ENCODE data around the gene ARFGAP1.

ARFGAP1 gene

GRCh38 chr20:63227260-63227659 lies 45.4 kb upstream of the ARFGAP1 start:
- Histone ChIP-seq H3K9ac (ENCODE audit: low read depth, low read length, poor library complexity, severe bottlenecking) (no peak overlapping the region), H3F3A (ENCODE audit: low read depth) (no peaks in the 10 kb centered on the region), H3K27me3 (ENCODE audit: insufficient read depth, low read length, poor library complexity, severe bottlenecking) (no peaks in the 10 kb centered on the region), H3K4me1 (ENCODE audit: insufficient read depth, low read length, poor library complexity, severe bottlenecking) (no peaks in the 10 kb centered on the region), H3K4me2 (ENCODE audit: low read depth, low read length, poor library complexity, severe bottlenecking) (no peak overlapping the region), H3K9me3 (ENCODE audit: insufficient read depth, low read depth, low read length) (no peaks in the 10 kb centered on the region), H4K20me1 (ENCODE audit: insufficient read depth, low read length, poor library complexity, severe bottlenecking) (no peaks in the 10 kb centered on the region), H3K79me2 (ENCODE audit: insufficient read depth, low read length) (no peaks in the 10 kb centered on the region), H2AFZ (ENCODE audit: low read length) (no peak overlapping the region), H3K9me2 (replicated peaks; ENCODE audit: low read depth, low read length) (no peaks in the 10 kb centered on the region), H3K36me3 (ENCODE audit: insufficient read depth, low read length) (no peaks in the 10 kb centered on the region), H3K4me3 (ENCODE audit: low read length, poor library complexity, severe bottlenecking) (no peak overlapping the region)
- TF ChIP-seq EZH2phosphoT487 (IDR thresholded peaks at IDR 0.05; ENCODE audit: borderline replicate concordance) (no peak), CTCF (conservative IDR thresholded peaks at IDR 0.05; ENCODE audit: low read length) (no peak)

GRCh38 chr20:63228806-63229205 lies 43.8 kb upstream of the ARFGAP1 start:
- no peaks in the 10 kb centered on the region for H3K9me3 ChIP-seq (ENCODE audit: insufficient read depth, low read depth, low read length)
- H3K4me1 ChIP-seq (ENCODE audit: insufficient read depth, low read length, poor library complexity, severe bottlenecking) = no peaks in the 10 kb centered on the region
- H3K4me3 ChIP-seq (ENCODE audit: low read length, poor library complexity, severe bottlenecking) = no peak overlapping the region
- no peak overlapping the region for H3K4me2 ChIP-seq (ENCODE audit: low read depth, low read length, poor library complexity, severe bottlenecking)
- no peaks in the 10 kb centered on the region for H3K36me3 ChIP-seq (ENCODE audit: insufficient read depth, low read length)
- no peaks in the 10 kb centered on the region for H3K27me3 ChIP-seq (ENCODE audit: insufficient read depth, low read length, poor library complexity, severe bottlenecking)
- no peaks in the 10 kb centered on the region for H3F3A ChIP-seq (ENCODE audit: low read depth)
- H3K9ac ChIP-seq (ENCODE audit: low read depth, low read length, poor library complexity, severe bottlenecking) = no peak overlapping the region
- no peaks in the 10 kb centered on the region for H3K79me2 ChIP-seq (ENCODE audit: insufficient read depth, low read length)
- no peaks in the 10 kb centered on the region for H3K9me2 ChIP-seq (replicated peaks; ENCODE audit: low read depth, low read length)
- no peaks in the 10 kb centered on the region for H4K20me1 ChIP-seq (ENCODE audit: insufficient read depth, low read length, poor library complexity, severe bottlenecking)
- no peak overlapping the region for H2AFZ ChIP-seq (ENCODE audit: low read length)
- TF ChIP-seq EZH2phosphoT487 (IDR thresholded peaks at IDR 0.05; ENCODE audit: borderline replicate concordance) (no peak), CTCF (conservative IDR thresholded peaks at IDR 0.05; ENCODE audit: low read length) (no peak)

- H3K79me2 ChIP-seq (ENCODE audit: insufficient read depth, low read length) = no peaks in the 10 kb centered on the region
- no peaks in the 10 kb centered on the region for H3K36me3 ChIP-seq (ENCODE audit: insufficient read depth, low read length)
- no peak overlapping the region for H2AFZ ChIP-seq (ENCODE audit: low read length)
- H3K4me2 ChIP-seq (ENCODE audit: low read depth, low read length, poor library complexity, severe bottlenecking) = no peak overlapping the region
- H3K9ac ChIP-seq (ENCODE audit: low read depth, low read length, poor library complexity, severe bottlenecking) = no peak overlapping the region
- H3K27me3 ChIP-seq (ENCODE audit: insufficient read depth, low read length, poor library complexity, severe bottlenecking) = no peaks in the 10 kb centered on the region
- H3K4me3 ChIP-seq (ENCODE audit: low read length, poor library complexity, severe bottlenecking) = no peak overlapping the region
- H3K9me3 ChIP-seq (ENCODE audit: insufficient read depth, low read depth, low read length) = no peaks in the 10 kb centered on the region
- H3F3A ChIP-seq (ENCODE audit: low read depth) = no peaks in the 10 kb centered on the region
- no peaks in the 10 kb centered on the region for H4K20me1 ChIP-seq (ENCODE audit: insufficient read depth, low read length, poor library complexity, severe bottlenecking)
- H3K9me2 ChIP-seq (replicated peaks; ENCODE audit: low read depth, low read length) = no peaks in the 10 kb centered on the region
- peaks cover 3% of the 10 kb centered on the region for H3K4me1 ChIP-seq (ENCODE audit: insufficient read depth, low read length, poor library complexity, severe bottlenecking)
- TF ChIP-seq EZH2phosphoT487 (IDR thresholded peaks at IDR 0.05; ENCODE audit: borderline replicate concordance) (no peak), CTCF (conservative IDR thresholded peaks at IDR 0.05; ENCODE audit: low read length) (peak; percentile 52)
Measured at GRCh38 chr20:63230800-63231268, 41.8 kb upstream of the ARFGAP1 start.
